Choroid plexus epithelial cell (primary cell): ENCODE data around the gene GSC.

Source experiments
- DNase-seq: peaks from one replicate; pipeline ENCODE4 v3.0.0-alpha.2; 2010; ENCODE audit warnings: low read depth
- H3K4me3 ChIP-seq: 2 replicates; pipeline ENCODE4 v1.5.1; 2011; ENCODE audit warnings: low read depth, mild to moderate bottlenecking, control low read depth, low read length, moderate library complexity
- CTCF ChIP-seq: conservative IDR thresholded peaks from 2 replicates; pipeline ENCODE4 v1.5.1; 2011; ENCODE audit warnings: low read depth, mild to moderate bottlenecking, control low read depth, inconsistent platforms, low read length, moderate library complexity

The GSC gene

GRCh38 chr14:94796278-94796677 lies 26.4 kb upstream of the GSC start:
- TF ChIP-seq CTCF, result no peak
- no peak overlapping the region for H3K4me3 ChIP-seq
- no peak for DNase-seq

DNA sequence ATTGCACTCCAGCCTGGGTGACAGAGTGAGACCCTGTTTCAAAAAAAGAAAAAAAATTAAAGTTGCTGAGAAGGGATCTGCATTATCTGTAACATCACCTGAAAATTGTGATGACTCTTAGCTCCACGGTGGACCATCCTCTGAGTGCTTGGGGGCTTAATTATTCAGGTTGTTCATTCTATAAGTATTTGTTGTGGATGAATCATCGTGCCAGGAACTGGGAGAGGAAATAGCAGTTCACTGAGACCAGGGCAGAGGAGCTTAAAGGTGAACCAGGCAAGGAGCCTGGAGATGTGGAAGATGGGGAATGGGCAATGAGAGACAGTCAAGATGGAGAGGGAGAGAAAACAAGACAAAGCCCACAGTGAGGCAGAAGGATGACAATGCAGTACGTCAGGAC lies 25.5 kb upstream of the GSC start:
- no peak for TF ChIP-seq CTCF
- no peak for DNase-seq
- H3K4me3 ChIP-seq, result no peak overlapping the region

DNA sequence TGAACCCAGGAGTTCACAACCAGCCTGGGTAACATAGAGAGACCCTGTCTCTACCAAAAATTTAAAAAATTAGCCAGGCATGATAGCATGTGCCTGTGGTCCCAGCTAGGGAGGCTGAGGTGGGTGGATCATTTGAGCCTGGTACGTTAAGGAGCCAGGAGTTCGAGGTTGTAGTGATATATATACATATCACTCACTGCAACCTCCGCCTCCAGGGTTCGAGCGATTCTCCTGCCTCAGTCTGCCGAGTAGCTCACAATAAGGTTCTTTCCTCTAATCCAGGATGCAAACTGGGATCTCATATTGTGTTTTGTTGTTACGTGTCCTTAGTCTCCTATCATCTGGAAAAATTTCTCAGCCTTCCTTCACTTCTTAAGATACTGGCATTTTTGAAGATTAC lies 24.0 kb upstream of the GSC start:
- no peak for TF ChIP-seq CTCF
- no peak overlapping the region for H3K4me3 ChIP-seq
- no peak for DNase-seq

DNA sequence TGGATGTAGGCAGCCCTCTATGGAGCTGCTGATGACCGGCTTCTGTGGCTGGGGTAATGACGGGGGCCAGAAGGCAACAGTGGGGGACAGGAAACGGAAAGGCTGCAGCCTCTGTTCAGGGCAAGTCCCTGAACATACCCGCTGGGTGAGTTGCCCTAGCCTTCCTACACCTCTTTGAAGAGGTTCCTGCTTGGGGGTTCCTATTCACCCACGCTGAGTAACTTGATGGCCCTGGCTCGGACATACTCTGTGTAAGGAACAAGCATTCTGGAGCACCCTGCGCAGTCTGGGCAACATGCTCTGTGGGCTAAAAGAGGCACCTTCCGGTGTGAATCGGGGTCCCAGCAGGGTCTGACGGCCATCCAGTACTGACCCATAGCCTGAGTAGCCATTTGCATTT lies 17.7 kb upstream of the GSC start:
- DNase-seq, result no peak
- TF ChIP-seq CTCF, result no peak
- H3K4me3 ChIP-seq, result no peak overlapping the region

GRCh38 chr14:94787092-94787491 lies 17.2 kb upstream of the GSC start:
- TF ChIP-seq CTCF, result no peak
- DNase-seq, result no peak
- no peak overlapping the region for H3K4me3 ChIP-seq

GRCh38 chr14:94780536-94781399 lies 10.9 kb upstream of the GSC start:
- H3K4me3 ChIP-seq, result no peak overlapping the region
- no peak for DNase-seq
- TF ChIP-seq CTCF, result no peak

- no peak overlapping the region for H3K4me3 ChIP-seq
- no peak for TF ChIP-seq CTCF
- no peak for DNase-seq
These were observed 9.8 kb upstream of the GSC start for GRCh38 chr14:94779713-94780112.
